ENCODE data around the gene LDLRAD3.

- no peak for TF ChIP-seq JUND (IDR thresholded peaks at IDR 0.05)
- TF ChIP-seq POLR2A (IDR thresholded peaks at IDR 0.05; ENCODE audit: borderline replicate concordance, extremely low read depth, insufficient read depth, insufficient read length) = no peak
- no peak for TF ChIP-seq CTCF (IDR thresholded peaks at IDR 0.05 in 2 of 3, conservative IDR thresholded peaks at IDR 0.05 in 1 of 3; ENCODE audit: borderline replicate concordance in 1 of 3, insufficient read depth in 1 of 3, low read depth in 2 of 3, low read length in 2 of 3)
- TF ChIP-seq TCF7L2 (IDR thresholded peaks at IDR 0.05; ENCODE audit: borderline replicate concordance, extremely low read depth, insufficient read depth, insufficient read length) = no peak
Observed at GRCh38 chr11:36035999-36036398, 92.1 kb downstream of the LDLRAD3 start.
